HepG2 (cell line): ENCODE data around the gene BCAS3. TPM values are rescaled to one million over a fixed set of nuclear protein-coding genes. Genes with fewer than 3 reads are reported as not detected.

Experiments used
- CEBPB ChIP-seq: IDR thresholded peaks from 2 replicates; pipeline ENCODE4 v1.6.1; 2011; ENCODE audit warnings: low read depth, low read length, improper control_type of control experiment, borderline replicate concordance
- GABPA ChIP-seq, 2 experiments: IDR thresholded peaks; 2 replicates each; pipeline ENCODE4 v1.6.1; 2011 to 2016; ENCODE audit warnings: low read depth in 2 of 2, low read length in 1 of 2, missing biosample characterization in 1 of 2, missing genetic modification characterization in 1 of 2
- HMG20A ChIP-seq: IDR thresholded peaks from 2 replicates; pipeline ENCODE4 v1.6.1; 2016; ENCODE audit warnings: borderline replicate concordance
- MXD4 ChIP-seq: IDR thresholded peaks from 2 replicates; pipeline ENCODE4 v1.6.1; 2016; ENCODE audit warnings: mild to moderate bottlenecking, missing biosample characterization, missing genetic modification reagents
- PAWR ChIP-seq: sonication (generic); formaldehyde crosslinking; IDR thresholded peaks from 2 replicates; pipeline ENCODE4 v1.4.0; 2020; ENCODE audit warnings: missing genetic modification reagents, mild to moderate bottlenecking, borderline replicate concordance
- RFXAP ChIP-seq: sonication (generic); formaldehyde crosslinking; IDR thresholded peaks from 2 replicates; pipeline ENCODE4 v1.4.0; 2020; ENCODE audit warnings: missing genetic modification reagents, borderline replicate concordance
- TBX3 ChIP-seq: fragments of 450-650 bp; IDR thresholded peaks from 2 replicates; pipeline ENCODE4 v1.6.1; 2017; ENCODE audit warnings: antibody characterized with exemption, mild to moderate bottlenecking, inconsistent platforms, borderline replicate concordance
- ZFP36L2 ChIP-seq: sonication (generic); formaldehyde crosslinking; IDR thresholded peaks from 2 replicates; pipeline ENCODE4 v1.4.0; 2020; ENCODE audit warnings: missing genetic modification reagents
- ZNF468 ChIP-seq: sonication (generic); formaldehyde crosslinking; IDR thresholded peaks from 2 replicates; pipeline ENCODE4 v1.8.0; 2022; ENCODE audit warnings: mild to moderate bottlenecking, moderate library complexity, missing genetic modification reagents
- ZNF547 ChIP-seq: sonication (generic); formaldehyde crosslinking; IDR thresholded peaks from 2 replicates; pipeline ENCODE4 v1.5.1; 2020; ENCODE audit warnings: mild to moderate bottlenecking, missing genetic modification reagents
- ZNF572 ChIP-seq: sonication (generic); formaldehyde crosslinking; IDR thresholded peaks from 2 replicates; pipeline ENCODE4 v1.5.1; 2020; ENCODE audit warnings: mild to moderate bottlenecking, missing genetic modification reagents
- ZNF598 ChIP-seq: sonication (generic); formaldehyde crosslinking; IDR thresholded peaks from 2 replicates; pipeline ENCODE4 v1.5.1; 2020; ENCODE audit warnings: mild to moderate bottlenecking, missing genetic modification reagents, borderline replicate concordance
- ZNF850 ChIP-seq: sonication (generic); formaldehyde crosslinking; conservative IDR thresholded peaks from 2 replicates; pipeline ENCODE4 v1.9.0; 2021; ENCODE audit warnings: mild to moderate bottlenecking, missing genetic modification reagents
- polyA plus RNA-seq, 8 experiments: library from polyadenylated mRNA; depleted of rRNA in 3 of 8; stranded (reverse) in 7 of 8; unstranded in 1 of 8; fragments of >200 nt; fragmentation: Illumina TruSeq in 4 of 8; extraction: Trizol in 4 of 8; gene quantifications; 2 replicates each; pipeline versions ENCODE4 v1.2.1 to v1.2.3, GENCODE V29; 2011 to 2016; ENCODE audit warnings: low read depth in 4 of 8, missing spikeins in 1 of 8, mixed read lengths in 1 of 8; ENCODE audit not compliant: insufficient read depth in 1 of 8
- total RNA-seq, 5 experiments: library from RNA; depleted of rRNA; stranded (reverse); fragments of >200 nt; fragmentation: Illumina TruSeq; extraction: Trizol; gene quantifications; 2 replicates each; pipeline ENCODE4 v1.2.3, GENCODE V29; 2016; ENCODE audit warnings: low read depth in 1 of 5
- TF ChIP-seq, protein P1 (sequence below): sonication (generic); formaldehyde crosslinking; IDR thresholded peaks from 2 replicates; pipeline ENCODE4 v1.5.0; 2020; ENCODE audit warnings: missing genetic modification reagents
- TF ChIP-seq, protein P2 (sequence below): IDR thresholded peaks from 2 replicates; pipeline ENCODE4 v1.6.1; 2016; ENCODE audit warnings: missing compliant biosample characterization, missing genetic modification reagents, borderline replicate concordance
- TF ChIP-seq, protein P3 (sequence below): sonication (generic); formaldehyde crosslinking; IDR thresholded peaks from 2 replicates; pipeline ENCODE4 v1.8.0; 2022; ENCODE audit warnings: low read depth, missing genetic modification reagents
- TF ChIP-seq, protein P4 (sequence below): sonication (generic); formaldehyde crosslinking; IDR thresholded peaks from 2 replicates; pipeline ENCODE4 v1.4.0; 2020; ENCODE audit warnings: missing genetic modification reagents, mild to moderate bottlenecking, borderline replicate concordance
- TF ChIP-seq, protein P5 (sequence below): sonication (generic); formaldehyde crosslinking; IDR thresholded peaks from 2 replicates; pipeline ENCODE4 v1.5.0; 2020; ENCODE audit warnings: missing genetic modification reagents, mild to moderate bottlenecking, borderline replicate concordance

The BCAS3 gene
- total and polyA plus RNA-seq, 2 of the 13 experiments (the other 11 are each of a cell fraction or from before 2014, with no cell fraction given), result 10.7 to 11.2 TPM

DNA sequence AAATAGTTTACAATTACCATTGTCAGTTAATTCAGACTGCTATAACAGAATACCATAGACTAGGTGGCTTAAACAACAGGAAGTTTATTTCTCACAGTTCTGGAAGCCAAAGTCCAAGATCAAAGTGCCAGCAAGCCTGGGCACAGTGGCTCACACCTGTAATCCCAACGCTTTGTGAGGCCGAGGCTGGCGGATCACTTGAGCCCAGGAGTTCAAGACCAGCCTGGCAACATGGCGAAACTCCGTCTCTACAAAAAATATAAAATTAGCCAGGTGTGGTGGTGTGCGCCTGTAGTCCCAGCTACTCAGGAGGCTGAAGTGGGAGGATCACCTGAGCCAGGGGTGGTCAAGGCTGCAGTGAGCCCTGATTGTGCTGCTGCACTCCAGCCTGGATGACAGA lies 650.7 kb downstream of the BCAS3 start (continued):
- TF ChIP-seq, protein P1, sequence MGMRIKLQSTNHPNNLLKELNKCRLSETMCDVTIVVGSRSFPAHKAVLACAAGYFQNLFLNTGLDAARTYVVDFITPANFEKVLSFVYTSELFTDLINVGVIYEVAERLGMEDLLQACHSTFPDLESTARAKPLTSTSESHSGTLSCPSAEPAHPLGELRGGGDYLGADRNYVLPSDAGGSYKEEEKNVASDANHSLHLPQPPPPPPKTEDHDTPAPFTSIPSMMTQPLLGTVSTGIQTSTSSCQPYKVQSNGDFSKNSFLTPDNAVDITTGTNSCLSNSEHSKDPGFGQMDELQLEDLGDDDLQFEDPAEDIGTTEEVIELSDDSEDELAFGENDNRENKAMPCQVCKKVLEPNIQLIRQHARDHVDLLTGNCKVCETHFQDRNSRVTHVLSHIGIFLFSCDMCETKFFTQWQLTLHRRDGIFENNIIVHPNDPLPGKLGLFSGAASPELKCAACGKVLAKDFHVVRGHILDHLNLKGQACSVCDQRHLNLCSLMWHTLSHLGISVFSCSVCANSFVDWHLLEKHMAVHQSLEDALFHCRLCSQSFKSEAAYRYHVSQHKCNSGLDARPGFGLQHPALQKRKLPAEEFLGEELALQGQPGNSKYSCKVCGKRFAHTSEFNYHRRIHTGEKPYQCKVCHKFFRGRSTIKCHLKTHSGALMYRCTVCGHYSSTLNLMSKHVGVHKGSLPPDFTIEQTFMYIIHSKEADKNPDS, result no peak
- TF ChIP-seq ZNF598 (CRISPR knock-in tag) (no peak), TBX3 (0 out of 2 replicates have a peak, but pooled peaks have one; percentile 15), CEBPB (no peak), HMG20A (CRISPR knock-in tag) (no peak), ZNF547 (CRISPR knock-in tag) (no peak), MXD4 (CRISPR knock-in tag) (no peak), PAWR (no peak), RFXAP (CRISPR knock-in tag) (no peak), ZNF850 (no peak), GABPA (IDR thresholded peaks at IDR 0.05; ENCODE audit: low read depth, low read length) (no peak), GABPA (CRISPR knock-in tag; IDR thresholded peaks at IDR 0.05; ENCODE audit: low read depth) (peak; percentile 55), ZNF468 (CRISPR knock-in tag) (no peak), ZFP36L2 (CRISPR knock-in tag) (no peak), ZNF572 (CRISPR knock-in tag) (no peak)
- TF ChIP-seq, protein P2, sequence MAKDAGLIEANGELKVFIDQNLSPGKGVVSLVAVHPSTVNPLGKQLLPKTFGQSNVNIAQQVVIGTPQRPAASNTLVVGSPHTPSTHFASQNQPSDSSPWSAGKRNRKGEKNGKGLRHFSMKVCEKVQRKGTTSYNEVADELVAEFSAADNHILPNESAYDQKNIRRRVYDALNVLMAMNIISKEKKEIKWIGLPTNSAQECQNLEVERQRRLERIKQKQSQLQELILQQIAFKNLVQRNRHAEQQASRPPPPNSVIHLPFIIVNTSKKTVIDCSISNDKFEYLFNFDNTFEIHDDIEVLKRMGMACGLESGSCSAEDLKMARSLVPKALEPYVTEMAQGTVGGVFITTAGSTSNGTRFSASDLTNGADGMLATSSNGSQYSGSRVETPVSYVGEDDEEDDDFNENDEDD, result no peak
- TF ChIP-seq, protein P3, sequence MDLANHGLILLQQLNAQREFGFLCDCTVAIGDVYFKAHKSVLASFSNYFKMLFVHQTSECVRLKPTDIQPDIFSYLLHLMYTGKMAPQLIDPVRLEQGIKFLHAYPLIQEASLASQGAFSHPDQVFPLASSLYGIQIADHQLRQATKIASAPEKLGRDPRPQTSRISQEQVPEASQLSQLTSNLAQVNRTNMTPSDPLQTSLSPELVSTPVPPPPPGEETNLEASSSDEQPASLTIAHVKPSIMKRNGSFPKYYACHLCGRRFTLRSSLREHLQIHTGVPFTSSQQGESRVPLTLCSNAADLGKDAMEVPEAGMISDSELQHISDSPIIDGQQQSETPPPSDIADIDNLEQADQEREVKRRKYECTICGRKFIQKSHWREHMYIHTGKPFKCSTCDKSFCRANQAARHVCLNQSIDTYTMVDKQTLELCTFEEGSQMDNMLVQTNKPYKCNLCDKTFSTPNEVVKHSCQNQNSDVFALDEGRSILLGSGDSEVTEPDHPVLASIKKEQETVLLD, result no peak
- TF ChIP-seq, protein P4, sequence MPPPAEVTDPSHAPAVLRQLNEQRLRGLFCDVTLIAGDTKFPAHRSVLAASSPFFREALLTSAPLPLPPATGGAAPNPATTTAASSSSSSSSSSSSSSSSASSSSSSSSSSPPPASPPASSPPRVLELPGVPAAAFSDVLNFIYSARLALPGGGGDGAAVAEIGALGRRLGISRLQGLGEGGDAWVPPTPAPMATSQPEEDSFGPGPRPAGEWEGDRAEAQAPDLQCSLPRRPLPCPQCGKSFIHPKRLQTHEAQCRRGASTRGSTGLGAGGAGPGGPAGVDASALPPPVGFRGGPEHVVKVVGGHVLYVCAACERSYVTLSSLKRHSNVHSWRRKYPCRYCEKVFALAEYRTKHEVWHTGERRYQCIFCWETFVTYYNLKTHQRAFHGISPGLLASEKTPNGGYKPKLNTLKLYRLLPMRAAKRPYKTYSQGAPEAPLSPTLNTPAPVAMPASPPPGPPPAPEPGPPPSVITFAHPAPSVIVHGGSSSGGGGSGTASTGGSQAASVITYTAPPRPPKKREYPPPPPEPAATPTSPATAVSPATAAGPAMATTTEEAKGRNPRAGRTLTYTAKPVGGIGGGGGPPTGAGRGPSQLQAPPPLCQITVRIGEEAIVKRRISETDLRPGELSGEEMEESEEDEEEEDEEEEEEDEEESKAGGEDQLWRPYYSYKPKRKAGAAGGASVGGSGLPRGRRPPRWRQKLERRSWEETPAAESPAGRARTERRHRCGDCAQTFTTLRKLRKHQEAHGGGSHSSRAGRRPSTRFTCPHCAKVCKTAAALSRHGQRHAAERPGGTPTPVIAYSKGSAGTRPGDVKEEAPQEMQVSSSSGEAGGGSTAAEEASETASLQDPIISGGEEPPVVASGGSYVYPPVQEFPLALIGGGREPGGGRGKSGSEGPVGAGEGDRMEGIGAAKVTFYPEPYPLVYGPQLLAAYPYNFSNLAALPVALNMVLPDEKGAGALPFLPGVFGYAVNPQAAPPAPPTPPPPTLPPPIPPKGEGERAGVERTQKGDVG (CRISPR knock-in tag), result peak; percentile 55; the same call in 1 of the 2 replicates
- TF ChIP-seq, protein P5, sequence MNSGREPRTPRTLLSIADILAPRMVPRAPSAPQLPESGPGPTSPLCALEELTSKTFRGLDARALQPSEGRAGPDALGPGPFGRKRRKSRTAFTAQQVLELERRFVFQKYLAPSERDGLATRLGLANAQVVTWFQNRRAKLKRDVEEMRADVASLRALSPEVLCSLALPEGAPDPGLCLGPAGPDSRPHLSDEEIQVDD (CRISPR knock-in tag), result no peak
